ENCODE data around the gene TMEM131L.

TMEM131L gene

DNA sequence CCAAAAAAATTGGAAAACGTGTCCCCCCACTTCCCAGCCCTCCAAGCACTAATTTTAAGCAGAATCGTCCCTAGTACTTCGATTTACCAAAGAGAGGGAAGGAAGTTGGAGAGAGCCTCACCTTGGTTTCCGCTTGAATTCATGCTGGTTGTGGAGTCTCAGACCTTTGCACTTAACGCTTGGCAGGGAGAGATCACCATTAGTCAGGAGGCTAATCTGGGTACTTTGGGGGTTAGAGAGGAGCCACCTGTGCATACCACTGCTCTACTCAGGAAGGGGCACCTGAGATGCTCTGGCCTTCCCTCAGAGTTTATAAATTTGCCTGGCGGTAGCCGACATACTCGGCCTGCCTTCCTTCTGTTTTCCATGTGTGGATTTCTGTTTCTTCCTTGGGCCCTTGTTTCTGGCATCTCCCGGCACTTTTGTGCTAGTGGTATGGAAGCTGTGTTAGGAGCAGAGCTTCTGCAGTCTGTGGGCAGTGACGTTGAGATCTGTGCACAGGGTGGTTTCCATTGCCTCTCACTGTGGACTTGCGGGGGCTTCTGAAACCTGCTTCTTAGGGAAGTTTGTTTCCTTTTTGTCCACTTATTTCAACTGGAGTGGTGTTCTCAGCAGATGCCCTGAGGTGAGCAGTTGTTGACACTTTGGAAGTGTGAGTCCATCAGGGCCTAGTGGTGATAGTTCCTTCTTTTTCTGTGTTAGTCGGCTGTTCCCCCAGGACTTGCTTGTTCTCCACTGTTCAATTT, 104.2 kb downstream of the TMEM131L start:
- peaks cover 5 to 8% of the 10 kb centered on the region in 2 donors for H3K4me1 ChIP-seq (ENCODE audit: control insufficient read depth in 1 of 2, insufficient read depth in 2 of 2, low read length in 2 of 2)
- H3K27ac ChIP-seq (ENCODE audit: low read depth, low read length), result no peak overlapping the region
- no peak overlapping the region for H3K4me3 ChIP-seq (ENCODE audit: low read depth in 1 of 2, low read length in 2 of 2)
- H3K9ac ChIP-seq (ENCODE audit: low read depth in 1 of 2, low read length in 2 of 2), result no peak overlapping the region
- H3K36me3 ChIP-seq (ENCODE audit: control insufficient read depth in 1 of 2, insufficient read depth in 2 of 2, low read length in 2 of 2), result no peaks in the 10 kb centered on the region
- no peaks in the 10 kb centered on the region for H3K27me3 ChIP-seq (ENCODE audit: control insufficient read depth in 1 of 2, insufficient read depth in 2 of 2, low read length in 2 of 2)
- no peaks in the 10 kb centered on the region for H3K9me3 ChIP-seq (ENCODE audit: control insufficient read depth in 1 of 2, low read length in 2 of 2)

DNA sequence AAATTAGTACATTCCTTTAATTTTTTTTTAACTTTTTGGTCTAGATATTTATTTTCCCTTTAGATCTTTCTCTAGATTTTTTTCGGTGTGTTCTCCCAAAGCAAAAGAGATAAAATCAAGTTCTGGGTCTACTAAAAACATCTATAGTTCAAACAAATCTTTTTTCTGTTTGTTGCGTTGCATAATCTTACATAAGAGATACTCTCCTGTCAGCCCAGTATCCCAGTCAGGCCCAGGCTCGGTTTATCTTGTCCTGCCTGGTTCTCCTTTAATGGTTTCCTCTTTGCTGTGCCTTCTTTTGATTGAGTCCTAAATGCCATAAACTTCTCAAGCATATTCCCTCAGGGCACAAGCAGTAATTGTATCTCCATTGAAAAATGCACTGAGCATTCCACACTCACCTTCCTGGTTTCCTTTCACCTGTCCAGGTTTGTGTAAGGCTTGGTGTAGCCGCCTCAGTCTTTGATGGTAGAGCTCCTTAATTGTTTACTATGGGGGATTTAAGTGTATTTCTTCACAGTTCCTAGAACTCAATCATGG, 104.9 kb downstream of the TMEM131L start:
- Histone ChIP-seq H3K36me3 (ENCODE audit: control insufficient read depth in 1 of 2, insufficient read depth in 2 of 2, low read length in 2 of 2) (no peaks in the 10 kb centered on the region), H3K9ac (ENCODE audit: low read depth in 1 of 2, low read length in 2 of 2) (no peak overlapping the region), H3K27ac (ENCODE audit: low read depth, low read length) (no peak overlapping the region), H3K4me1 (ENCODE audit: control insufficient read depth in 1 of 2, insufficient read depth in 2 of 2, low read length in 2 of 2) (peaks cover 5 to 8% of the 10 kb centered on the region in 2 donors), H3K4me3 (ENCODE audit: low read depth in 1 of 2, low read length in 2 of 2) (no peak overlapping the region), H3K9me3 (ENCODE audit: control insufficient read depth in 1 of 2, low read length in 2 of 2) (no peaks in the 10 kb centered on the region), H3K27me3 (ENCODE audit: control insufficient read depth in 1 of 2, insufficient read depth in 2 of 2, low read length in 2 of 2) (no peaks in the 10 kb centered on the region)

DNA sequence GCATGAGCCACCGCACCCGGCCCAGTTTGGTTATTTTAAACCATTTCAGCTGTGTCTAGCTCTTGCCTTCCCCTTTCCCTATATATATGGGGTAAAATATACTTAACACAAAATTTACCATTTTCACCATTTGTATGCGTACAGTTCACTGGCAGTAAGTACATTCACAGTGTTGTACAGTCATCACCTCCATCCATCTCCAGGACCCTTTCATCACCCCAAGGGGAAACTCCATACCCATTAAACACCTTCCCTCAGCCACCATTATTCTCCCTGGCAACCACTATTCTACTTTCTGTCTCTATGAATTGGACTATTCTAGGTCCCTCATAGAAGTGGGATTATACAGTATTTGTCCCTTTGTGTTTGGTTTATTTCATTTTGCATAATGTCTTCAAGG, 106.4 kb downstream of the TMEM131L start:
- Histone ChIP-seq H3K27ac (ENCODE audit: low read depth, low read length) (no peak overlapping the region), H3K9me3 (ENCODE audit: control insufficient read depth in 1 of 2, low read length in 2 of 2) (no peaks in the 10 kb centered on the region), H3K4me1 (ENCODE audit: control insufficient read depth in 1 of 2, insufficient read depth in 2 of 2, low read length in 2 of 2) (peaks cover 0 to 5% of the 10 kb centered on the region in 2 donors), H3K27me3 (ENCODE audit: control insufficient read depth in 1 of 2, insufficient read depth in 2 of 2, low read length in 2 of 2) (no peaks in the 10 kb centered on the region), H3K9ac (ENCODE audit: low read depth in 1 of 2, low read length in 2 of 2) (no peak overlapping the region), H3K36me3 (ENCODE audit: control insufficient read depth in 1 of 2, insufficient read depth in 2 of 2, low read length in 2 of 2) (no peaks in the 10 kb centered on the region), H3K4me3 (ENCODE audit: low read depth in 1 of 2, low read length in 2 of 2) (no peak overlapping the region)

DNA sequence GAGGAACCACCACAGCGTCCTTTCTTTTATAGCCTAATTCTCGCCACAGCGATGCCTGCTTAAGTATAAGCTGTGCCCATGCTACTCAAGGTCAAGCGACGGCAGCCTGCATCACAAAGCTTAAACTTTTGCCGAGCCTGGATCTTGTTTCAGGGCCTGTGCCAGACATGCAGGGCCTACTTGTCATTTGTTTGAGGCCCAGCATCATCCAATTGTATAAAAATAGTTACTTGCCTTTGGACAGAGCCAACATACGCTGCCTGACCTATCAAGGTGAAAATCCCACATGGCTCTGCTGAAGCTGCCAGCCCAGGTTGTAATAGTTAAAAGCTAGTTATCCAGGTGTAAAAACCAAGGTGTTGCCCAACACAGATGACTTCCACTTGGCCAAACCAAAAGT, 107.1 kb downstream of the TMEM131L start:
- Histone ChIP-seq H3K9ac (ENCODE audit: low read depth in 1 of 2, low read length in 2 of 2) (no peak overlapping the region), H3K36me3 (ENCODE audit: control insufficient read depth in 1 of 2, insufficient read depth in 2 of 2, low read length in 2 of 2) (no peaks in the 10 kb centered on the region), H3K9me3 (ENCODE audit: control insufficient read depth in 1 of 2, low read length in 2 of 2) (no peaks in the 10 kb centered on the region), H3K4me3 (ENCODE audit: low read depth in 1 of 2, low read length in 2 of 2) (no peak overlapping the region), H3K4me1 (ENCODE audit: control insufficient read depth in 1 of 2, insufficient read depth in 2 of 2, low read length in 2 of 2) (peaks cover 0 to 5% of the 10 kb centered on the region in 2 donors), H3K27me3 (ENCODE audit: control insufficient read depth in 1 of 2, insufficient read depth in 2 of 2, low read length in 2 of 2) (no peaks in the 10 kb centered on the region), H3K27ac (ENCODE audit: low read depth, low read length) (no peak overlapping the region)

DNA sequence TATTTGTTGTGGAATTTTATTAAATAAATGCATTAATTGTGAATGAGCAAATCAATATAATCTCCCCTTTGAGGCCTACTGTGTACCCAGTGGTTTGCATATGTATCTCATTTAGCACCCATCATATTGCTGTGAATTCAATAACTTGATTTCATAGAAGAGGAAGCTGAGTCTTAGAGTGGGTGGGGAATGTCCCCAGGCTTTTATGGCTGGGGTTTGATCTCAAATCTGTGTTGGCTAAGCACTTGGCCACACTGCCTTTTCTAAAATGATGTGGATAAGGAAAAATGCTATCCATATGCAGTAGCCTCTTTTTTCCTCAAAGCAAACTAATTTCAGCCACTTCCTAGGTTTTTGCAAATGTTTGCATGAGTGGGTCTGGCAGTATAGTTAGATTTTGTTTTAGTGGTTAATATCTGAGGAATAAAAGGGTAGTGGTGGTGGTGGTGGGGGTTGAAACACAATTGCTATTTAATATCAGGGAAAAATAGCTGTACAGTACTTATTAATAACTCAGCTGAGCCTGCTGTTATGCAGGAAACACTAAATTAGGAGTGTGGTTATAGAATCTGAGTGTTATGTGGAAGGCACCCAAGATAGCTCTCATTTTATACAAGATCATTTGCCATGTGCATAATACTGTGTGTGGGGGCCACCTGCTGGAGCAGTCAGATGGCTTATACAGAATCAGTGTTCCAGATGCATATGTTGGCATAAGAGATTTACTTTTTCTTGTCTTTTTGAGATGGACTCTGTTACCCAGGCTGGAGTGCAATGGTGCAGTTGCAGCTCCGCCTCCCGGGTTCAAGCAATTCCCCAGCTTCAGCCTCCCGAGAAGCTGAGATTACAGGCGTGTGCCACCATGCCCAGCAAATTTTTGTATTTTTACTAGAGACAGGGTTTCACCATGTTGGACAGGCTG, 108.0 kb downstream of the TMEM131L start:
- Histone ChIP-seq H3K4me1 (ENCODE audit: control insufficient read depth in 1 of 2, insufficient read depth in 2 of 2, low read length in 2 of 2) (peaks cover 0 to 5% of the 10 kb centered on the region in 2 donors), H3K27ac (ENCODE audit: low read depth, low read length) (no peak overlapping the region), H3K4me3 (ENCODE audit: low read depth in 1 of 2, low read length in 2 of 2) (no peak overlapping the region), H3K36me3 (ENCODE audit: control insufficient read depth in 1 of 2, insufficient read depth in 2 of 2, low read length in 2 of 2) (no peaks in the 10 kb centered on the region), H3K9ac (ENCODE audit: low read depth in 1 of 2, low read length in 2 of 2) (no peak overlapping the region), H3K27me3 (ENCODE audit: control insufficient read depth in 1 of 2, insufficient read depth in 2 of 2, low read length in 2 of 2) (no peaks in the 10 kb centered on the region), H3K9me3 (ENCODE audit: control insufficient read depth in 1 of 2, low read length in 2 of 2) (no peaks in the 10 kb centered on the region)

DNA sequence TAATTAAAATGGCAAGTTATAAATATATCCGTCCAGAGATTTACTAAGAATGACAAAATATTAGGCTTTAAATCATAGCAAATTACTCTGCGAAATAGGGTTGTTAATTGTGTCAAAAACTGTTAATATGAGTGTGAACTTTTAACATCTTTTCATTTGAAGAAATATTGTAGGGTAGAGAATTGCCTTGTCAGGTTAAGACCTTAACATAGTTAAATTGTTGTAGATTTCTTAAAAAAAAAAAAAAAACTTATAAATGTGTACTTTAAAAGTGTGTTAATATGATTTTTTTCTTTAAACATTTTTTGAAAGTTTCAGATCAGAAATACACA, 110.2 kb downstream of the TMEM131L start:
- Histone ChIP-seq H3K4me3 (ENCODE audit: low read depth in 1 of 2, low read length in 2 of 2) (no peak overlapping the region), H3K27me3 (ENCODE audit: control insufficient read depth in 1 of 2, insufficient read depth in 2 of 2, low read length in 2 of 2) (no peaks in the 10 kb centered on the region), H3K4me1 (ENCODE audit: control insufficient read depth in 1 of 2, insufficient read depth in 2 of 2, low read length in 2 of 2) (peaks cover 0 to 5% of the 10 kb centered on the region in 2 donors), H3K36me3 (ENCODE audit: control insufficient read depth in 1 of 2, insufficient read depth in 2 of 2, low read length in 2 of 2) (no peaks in the 10 kb centered on the region), H3K27ac (ENCODE audit: low read depth, low read length) (no peak overlapping the region), H3K9me3 (ENCODE audit: control insufficient read depth in 1 of 2, low read length in 2 of 2) (no peaks in the 10 kb centered on the region), H3K9ac (ENCODE audit: low read depth in 1 of 2, low read length in 2 of 2) (no peak overlapping the region)

DNA sequence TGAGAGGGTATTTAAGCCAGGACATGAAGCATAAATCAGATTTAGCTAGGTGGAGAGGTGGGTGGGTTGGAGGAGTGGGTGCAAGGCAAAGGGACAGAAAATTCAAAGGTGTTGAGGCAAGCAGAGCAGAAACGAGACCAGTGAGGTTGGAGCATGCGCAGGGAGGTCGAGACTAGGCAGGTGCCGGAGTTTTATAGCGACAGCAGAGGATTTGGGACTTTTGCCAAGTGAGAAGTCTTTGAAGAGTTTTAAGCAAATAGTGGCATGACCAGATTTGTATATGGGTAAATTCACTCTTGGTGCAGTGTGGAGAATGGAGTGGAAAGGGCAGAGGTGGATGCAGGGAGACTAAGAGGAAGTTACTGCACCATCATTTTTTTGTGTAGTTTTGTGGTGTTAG, 110.9 kb downstream of the TMEM131L start:
- H3K27ac ChIP-seq (ENCODE audit: low read depth, low read length), result no peak overlapping the region

DNA sequence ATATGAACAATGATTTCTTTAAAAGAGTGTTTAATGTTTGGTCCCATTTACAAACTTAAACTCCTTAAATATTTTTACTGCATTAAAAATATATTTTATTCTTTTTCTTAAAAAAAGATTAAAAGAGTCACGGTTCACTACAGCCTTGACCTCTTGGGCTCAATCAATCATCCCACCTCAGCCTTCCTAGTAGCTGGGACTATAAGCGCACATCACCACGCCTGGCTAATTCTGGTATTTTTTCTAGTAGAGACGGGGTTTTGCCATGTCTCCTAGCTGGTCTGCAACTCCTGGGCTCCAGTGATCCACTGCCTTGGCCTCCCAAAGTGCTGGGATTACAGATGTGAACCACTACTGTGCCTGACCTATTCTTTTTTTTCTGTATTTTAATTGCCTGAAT, 113.2 kb downstream of the TMEM131L start:
- Histone ChIP-seq H3K9ac (ENCODE audit: low read depth in 1 of 2, low read length in 2 of 2) (no peak overlapping the region), H3K4me3 (ENCODE audit: low read depth in 1 of 2, low read length in 2 of 2) (no peak overlapping the region), H3K36me3 (ENCODE audit: control insufficient read depth in 1 of 2, insufficient read depth in 2 of 2, low read length in 2 of 2) (peaks cover 0 to 2% of the 10 kb centered on the region in 2 donors), H3K27me3 (ENCODE audit: control insufficient read depth in 1 of 2, insufficient read depth in 2 of 2, low read length in 2 of 2) (no peaks in the 10 kb centered on the region), H3K9me3 (ENCODE audit: control insufficient read depth in 1 of 2, low read length in 2 of 2) (no peaks in the 10 kb centered on the region), H3K4me1 (ENCODE audit: control insufficient read depth in 1 of 2, insufficient read depth in 2 of 2, low read length in 2 of 2) (no peaks in the 10 kb centered on the region), H3K27ac (ENCODE audit: low read depth, low read length) (no peak overlapping the region)

More for the DNA sequence above, 110.9 kb downstream of the TMEM131L start:
- H3K27me3 ChIP-seq (ENCODE audit: control insufficient read depth in 1 of 2, insufficient read depth in 2 of 2, low read length in 2 of 2), result no peaks in the 10 kb centered on the region
- H3K36me3 ChIP-seq (ENCODE audit: control insufficient read depth in 1 of 2, insufficient read depth in 2 of 2, low read length in 2 of 2), result no peaks in the 10 kb centered on the region
- no peak overlapping the region for H3K4me3 ChIP-seq (ENCODE audit: low read depth in 1 of 2, low read length in 2 of 2)
- H3K4me1 ChIP-seq (ENCODE audit: control insufficient read depth in 1 of 2, insufficient read depth in 2 of 2, low read length in 2 of 2), result peaks cover 0 to 5% of the 10 kb centered on the region in 2 donors
- H3K9me3 ChIP-seq (ENCODE audit: control insufficient read depth in 1 of 2, low read length in 2 of 2), result no peaks in the 10 kb centered on the region
- no peak overlapping the region for H3K9ac ChIP-seq (ENCODE audit: low read depth in 1 of 2, low read length in 2 of 2)

DNA sequence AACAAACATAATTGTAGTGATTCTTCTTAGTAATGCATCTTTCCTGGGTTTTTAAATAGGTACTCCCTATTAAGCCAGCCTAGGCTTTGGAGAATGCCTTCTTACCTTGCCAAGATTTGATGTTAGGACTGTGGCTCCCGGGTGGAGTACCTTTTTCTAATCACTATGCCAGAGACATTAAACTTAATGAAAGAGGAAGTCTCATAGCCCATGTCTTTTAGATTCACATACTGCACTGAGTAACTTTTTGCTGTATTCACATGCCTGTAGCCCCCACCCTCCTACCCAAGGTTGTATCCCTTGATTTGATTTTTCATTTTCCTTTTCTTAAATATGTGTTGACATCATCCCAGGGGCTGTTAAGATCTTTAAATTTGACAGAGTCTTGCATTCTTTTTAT, 113.7 kb downstream of the TMEM131L start:
- Histone ChIP-seq H3K27ac (ENCODE audit: low read depth, low read length) (no peak overlapping the region), H3K36me3 (ENCODE audit: control insufficient read depth in 1 of 2, insufficient read depth in 2 of 2, low read length in 2 of 2) (peaks cover 2 to 3% of the 10 kb centered on the region in 2 donors), H3K4me1 (ENCODE audit: control insufficient read depth in 1 of 2, insufficient read depth in 2 of 2, low read length in 2 of 2) (no peaks in the 10 kb centered on the region), H3K9me3 (ENCODE audit: control insufficient read depth in 1 of 2, low read length in 2 of 2) (no peaks in the 10 kb centered on the region), H3K4me3 (ENCODE audit: low read depth in 1 of 2, low read length in 2 of 2) (no peak overlapping the region), H3K9ac (ENCODE audit: low read depth in 1 of 2, low read length in 2 of 2) (no peak overlapping the region), H3K27me3 (ENCODE audit: control insufficient read depth in 1 of 2, insufficient read depth in 2 of 2, low read length in 2 of 2) (no peaks in the 10 kb centered on the region)
